Stimulated activated CD4-positive, alpha-beta T cell treated with anti-CD3 and anti-CD28 coated beads, Interleukin-15, amount 100 ng/mL, for 48 hours (primary cell): ENCODE measurements around the gene ING5.
"Not testable (repeated sequence)": the region's sequence is repeated elsewhere in the genome, so short reads cannot be mapped to it uniquely, and the experiment has no call there.

Experiments used
- DNase-seq, 2 donors: peaks; one replicate each; pipeline ENCODE4 v3.0.0-alpha.2; 2020; ENCODE audit warnings: low read depth in 2 of 2

Gene ING5

GRCh38 chr2:241701399-241702154, at the start of gene ING5:
ING5 (plus strand) TSS chr2:241702039; CDS start chr2:241702066, 27 bp downstream.
- peak; percentile 92 to 96 for DNase-seq

GRCh38 chr2:241652142-241652541, 49.7 kb upstream of the ING5 start:
- DNase-seq, result no peak

GRCh38 chr2:241652722-241653121, 49.1 kb upstream of the ING5 start:
- DNase-seq, result no peak

GRCh38 chr2:241653210-241653750, 48.6 kb upstream of the ING5 start:
- DNase-seq, result no peak

GRCh38 chr2:241654551-241654950, 47.3 kb upstream of the ING5 start:
- DNase-seq, result no peak

- no peak for DNase-seq
Observed at GRCh38 chr2:241655516-241656189, 46.2 kb upstream of the ING5 start.

GRCh38 chr2:241656190-241656741, 45.6 kb upstream of the ING5 start:
- DNase-seq, result no peak

- no peak for DNase-seq
Observed at GRCh38 chr2:241657786-241658254, 44.0 kb upstream of the ING5 start.

GRCh38 chr2:241658296-241658695, 43.5 kb upstream of the ING5 start:
- DNase-seq, result no peak

- DNase-seq, result peak in 1 of 2 donors; percentile 20
Observed at GRCh38 chr2:241659150-241659739, 42.6 kb upstream of the ING5 start.

GRCh38 chr2:241660593-241661213, 41.1 kb upstream of the ING5 start:
- no peak for DNase-seq

GRCh38 chr2:241662731-241663130, 39.1 kb upstream of the ING5 start:
- not testable (repeated sequence) for DNase-seq

- no peak for DNase-seq
Observed at GRCh38 chr2:241665731-241666440, 36.0 kb upstream of the ING5 start.

- no peak for DNase-seq
Observed at GRCh38 chr2:241666627-241667400, 35.0 kb upstream of the ING5 start.

GRCh38 chr2:241668354-241668753, 33.5 kb upstream of the ING5 start:
- no peak for DNase-seq

GRCh38 chr2:241668839-241669238, 33.0 kb upstream of the ING5 start:
- DNase-seq, result no peak

GRCh38 chr2:241670333-241671110, 31.3 kb upstream of the ING5 start:
- DNase-seq, result no peak

- DNase-seq, result no peak
Observed at GRCh38 chr2:241671457-241672240, 30.2 kb upstream of the ING5 start.
